ENCODE measurements around the gene HCFC2.
"Not testable (repeated sequence)": the region's sequence is repeated elsewhere in the genome, so short reads cannot be mapped to it uniquely, and the experiment has no call there.

Gene HCFC2

GRCh38 chr12:104064031-104064841, at the start of gene HCFC2:
Gene HCFC2, plus strand, starts transcription at chr12:104064531. Its CDS starts 30 bp downstream, at chr12:104064561.
- H3K9ac ChIP-seq (ENCODE audit: low read length) = peak within 1 kb of the TSS; percentile 85
- H3K27me3 ChIP-seq (ENCODE audit: control insufficient read depth, insufficient read depth, low read length) = peaks cover 20% of the 10 kb centered on the region
- no peaks in the 10 kb centered on the region for H3K9me3 ChIP-seq (ENCODE audit: control insufficient read depth, insufficient read depth, low read depth, low read length)
- peaks cover 5% of the 10 kb centered on the region; the same call in 1 of the 2 replicates for H3K4me1 ChIP-seq (ENCODE audit: control insufficient read depth, insufficient read depth, low read length)
- peak within 1 kb of the TSS; percentile 17; the same call in 1 of the 2 replicates for H3K27ac ChIP-seq (ENCODE audit: low read depth, low read length)
- no peaks in the 10 kb centered on the region for H3K36me3 ChIP-seq (ENCODE audit: control insufficient read depth, insufficient read depth, low read length)
- peak within 1 kb of the TSS; percentile 100 for H3K4me3 ChIP-seq (ENCODE audit: low read depth, low read length)

- H3K4me3 ChIP-seq (ENCODE audit: low read depth, low read length); H3K9ac ChIP-seq (ENCODE audit: low read length); H3K4me1 ChIP-seq (ENCODE audit: control insufficient read depth, insufficient read depth, low read length); H3K36me3 ChIP-seq (ENCODE audit: control insufficient read depth, insufficient read depth, low read length); H3K27me3 ChIP-seq (ENCODE audit: control insufficient read depth, insufficient read depth, low read length); H3K27ac ChIP-seq (ENCODE audit: low read depth, low read length): not testable (repeated sequence)
- H3K9me3 ChIP-seq (ENCODE audit: control insufficient read depth, insufficient read depth, low read depth, low read length) = peaks cover 11% of the 10 kb centered on the region
These were observed 42.5 kb upstream of the HCFC2 start for GRCh38 chr12:104021862-104022261.

- Histone ChIP-seq H3K9ac (ENCODE audit: low read length) (no peak overlapping the region), H3K9me3 (ENCODE audit: control insufficient read depth, insufficient read depth, low read depth, low read length) (peaks cover 11% of the 10 kb centered on the region), H3K27me3 (ENCODE audit: control insufficient read depth, insufficient read depth, low read length) (no peaks in the 10 kb centered on the region), H3K27ac (ENCODE audit: low read depth, low read length) (no peak overlapping the region), H3K36me3 (ENCODE audit: control insufficient read depth, insufficient read depth, low read length) (no peaks in the 10 kb centered on the region), H3K4me3 (ENCODE audit: low read depth, low read length) (no peak overlapping the region), H3K4me1 (ENCODE audit: control insufficient read depth, insufficient read depth, low read length) (no peaks in the 10 kb centered on the region)
These were observed 41.5 kb upstream of the HCFC2 start for GRCh38 chr12:104022786-104023185.

- H3K4me3 ChIP-seq (ENCODE audit: low read depth, low read length) = no peak overlapping the region
- H3K9me3 ChIP-seq (ENCODE audit: control insufficient read depth, insufficient read depth, low read depth, low read length) = peaks cover 11% of the 10 kb centered on the region
- H3K4me1 ChIP-seq (ENCODE audit: control insufficient read depth, insufficient read depth, low read length) = no peaks in the 10 kb centered on the region
- H3K9ac ChIP-seq (ENCODE audit: low read length) = no peak overlapping the region
- H3K27me3 ChIP-seq (ENCODE audit: control insufficient read depth, insufficient read depth, low read length) = no peaks in the 10 kb centered on the region
- H3K36me3 ChIP-seq (ENCODE audit: control insufficient read depth, insufficient read depth, low read length) = no peaks in the 10 kb centered on the region
- no peak overlapping the region for H3K27ac ChIP-seq (ENCODE audit: low read depth, low read length)
These were observed 40.6 kb upstream of the HCFC2 start for GRCh38 chr12:104023710-104024109.

- Histone ChIP-seq H3K9ac (ENCODE audit: low read length) (no peak overlapping the region), H3K27ac (ENCODE audit: low read depth, low read length) (no peak overlapping the region), H3K4me1 (ENCODE audit: control insufficient read depth, insufficient read depth, low read length) (no peaks in the 10 kb centered on the region), H3K36me3 (ENCODE audit: control insufficient read depth, insufficient read depth, low read length) (no peaks in the 10 kb centered on the region), H3K9me3 (ENCODE audit: control insufficient read depth, insufficient read depth, low read depth, low read length) (peaks cover 11% of the 10 kb centered on the region), H3K4me3 (ENCODE audit: low read depth, low read length) (no peak overlapping the region), H3K27me3 (ENCODE audit: control insufficient read depth, insufficient read depth, low read length) (no peaks in the 10 kb centered on the region)
These were observed 40.0 kb upstream of the HCFC2 start for GRCh38 chr12:104024348-104024747.

GRCh38 chr12:104025771-104026170, 38.6 kb upstream of the HCFC2 start:
- no peaks in the 10 kb centered on the region for H3K4me1 ChIP-seq (ENCODE audit: control insufficient read depth, insufficient read depth, low read length)
- no peak overlapping the region for H3K9ac ChIP-seq (ENCODE audit: low read length)
- H3K27ac ChIP-seq (ENCODE audit: low read depth, low read length) = no peak overlapping the region
- no peaks in the 10 kb centered on the region for H3K36me3 ChIP-seq (ENCODE audit: control insufficient read depth, insufficient read depth, low read length)
- H3K27me3 ChIP-seq (ENCODE audit: control insufficient read depth, insufficient read depth, low read length) = no peaks in the 10 kb centered on the region
- H3K4me3 ChIP-seq (ENCODE audit: low read depth, low read length) = no peak overlapping the region
- H3K9me3 ChIP-seq (ENCODE audit: control insufficient read depth, insufficient read depth, low read depth, low read length) = peaks cover 11% of the 10 kb centered on the region

- Histone ChIP-seq H3K4me1 (ENCODE audit: control insufficient read depth, insufficient read depth, low read length) (no peaks in the 10 kb centered on the region), H3K4me3 (ENCODE audit: low read depth, low read length) (no peak overlapping the region), H3K27me3 (ENCODE audit: control insufficient read depth, insufficient read depth, low read length) (no peaks in the 10 kb centered on the region)
These were observed 37.3 kb upstream of the HCFC2 start for GRCh38 chr12:104026841-104027599.

GRCh38 chr12:104030596-104030995, 33.7 kb upstream of the HCFC2 start:
- H3K4me1 ChIP-seq (ENCODE audit: control insufficient read depth, insufficient read depth, low read length); H3K36me3 ChIP-seq (ENCODE audit: control insufficient read depth, insufficient read depth, low read length); H3K27me3 ChIP-seq (ENCODE audit: control insufficient read depth, insufficient read depth, low read length); H3K9me3 ChIP-seq (ENCODE audit: control insufficient read depth, insufficient read depth, low read depth, low read length); H3K27ac ChIP-seq (ENCODE audit: low read depth, low read length); H3K4me3 ChIP-seq (ENCODE audit: low read depth, low read length); H3K9ac ChIP-seq (ENCODE audit: low read length): not testable (repeated sequence)

More at GRCh38 chr12:104026841-104027599, 37.3 kb upstream of the HCFC2 start:
- Histone ChIP-seq H3K36me3 (ENCODE audit: control insufficient read depth, insufficient read depth, low read length) (no peaks in the 10 kb centered on the region), H3K9ac (ENCODE audit: low read length) (no peak overlapping the region), H3K9me3 (ENCODE audit: control insufficient read depth, insufficient read depth, low read depth, low read length) (peaks cover 11% of the 10 kb centered on the region), H3K27ac (ENCODE audit: low read depth, low read length) (no peak overlapping the region)

- H3K27me3 ChIP-seq (ENCODE audit: control insufficient read depth, insufficient read depth, low read length); H3K36me3 ChIP-seq (ENCODE audit: control insufficient read depth, insufficient read depth, low read length); H3K4me1 ChIP-seq (ENCODE audit: control insufficient read depth, insufficient read depth, low read length); H3K27ac ChIP-seq (ENCODE audit: low read depth, low read length); H3K4me3 ChIP-seq (ENCODE audit: low read depth, low read length); H3K9me3 ChIP-seq (ENCODE audit: control insufficient read depth, insufficient read depth, low read depth, low read length); H3K9ac ChIP-seq (ENCODE audit: low read length): not testable (repeated sequence)
These were observed 28.2 kb upstream of the HCFC2 start for GRCh38 chr12:104036143-104036542.

GRCh38 chr12:104039769-104040168, 24.6 kb upstream of the HCFC2 start:
- H3K4me1 ChIP-seq (ENCODE audit: control insufficient read depth, insufficient read depth, low read length); H3K9ac ChIP-seq (ENCODE audit: low read length); H3K4me3 ChIP-seq (ENCODE audit: low read depth, low read length); H3K36me3 ChIP-seq (ENCODE audit: control insufficient read depth, insufficient read depth, low read length); H3K9me3 ChIP-seq (ENCODE audit: control insufficient read depth, insufficient read depth, low read depth, low read length); H3K27me3 ChIP-seq (ENCODE audit: control insufficient read depth, insufficient read depth, low read length); H3K27ac ChIP-seq (ENCODE audit: low read depth, low read length): not testable (repeated sequence)

- Histone ChIP-seq H3K27me3 (ENCODE audit: control insufficient read depth, insufficient read depth, low read length) (no peaks in the 10 kb centered on the region), H3K9me3 (ENCODE audit: control insufficient read depth, insufficient read depth, low read depth, low read length) (no peaks in the 10 kb centered on the region), H3K27ac (ENCODE audit: low read depth, low read length) (no peak overlapping the region), H3K4me3 (ENCODE audit: low read depth, low read length) (no peak overlapping the region), H3K36me3 (ENCODE audit: control insufficient read depth, insufficient read depth, low read length) (no peaks in the 10 kb centered on the region), H3K4me1 (ENCODE audit: control insufficient read depth, insufficient read depth, low read length) (no peaks in the 10 kb centered on the region), H3K9ac (ENCODE audit: low read length) (no peak overlapping the region)
These were observed 21.8 kb upstream of the HCFC2 start for GRCh38 chr12:104042580-104042979.

Measured in HUES6 (cell line).